Nephron (organoid): ENCODE measurements around the gene PHIP.

Experiments
- H3K27ac Mint-ChIP-seq, 3 experiments: 2 replicates each; pipeline ENCODE4 v1.8.0; 2020; ENCODE audit warnings: mixed read lengths in 3 of 3, mild to moderate bottlenecking in 2 of 3, moderate library complexity in 1 of 3
- H3K27me3 Mint-ChIP-seq: 2 replicates; pipeline ENCODE4 v1.8.0; 2021; ENCODE audit warnings: low read depth, mild to moderate bottlenecking, moderate library complexity, mixed read lengths
- H3K36me3 Mint-ChIP-seq: 2 replicates; pipeline ENCODE4 v1.8.0; 2020; ENCODE audit warnings: low read depth, mixed read lengths
- H3K4me1 Mint-ChIP-seq: 2 replicates; pipeline ENCODE4 v1.8.0; 2020; ENCODE audit warnings: mixed read lengths
- H3K4me3 Mint-ChIP-seq, 3 experiments: 2 replicates each; pipeline ENCODE4 v1.8.0; 2020; ENCODE audit warnings: mild to moderate bottlenecking in 3 of 3, mixed read lengths in 3 of 3, moderate library complexity in 2 of 3
- H3K9me3 Mint-ChIP-seq: 2 replicates; pipeline ENCODE4 v1.8.0; 2020; ENCODE audit warnings: mixed read lengths
- CTCF ChIP-seq, 3 experiments: fragments of 200-600 bp; sonication (generic); IDR thresholded peaks; one replicate each; pipeline ENCODE4 v1.5.0; 2021; ENCODE audit warnings: antibody characterized with exemption in 3 of 3; ENCODE audit not compliant: unreplicated experiment in 3 of 3

Gene PHIP

DNA sequence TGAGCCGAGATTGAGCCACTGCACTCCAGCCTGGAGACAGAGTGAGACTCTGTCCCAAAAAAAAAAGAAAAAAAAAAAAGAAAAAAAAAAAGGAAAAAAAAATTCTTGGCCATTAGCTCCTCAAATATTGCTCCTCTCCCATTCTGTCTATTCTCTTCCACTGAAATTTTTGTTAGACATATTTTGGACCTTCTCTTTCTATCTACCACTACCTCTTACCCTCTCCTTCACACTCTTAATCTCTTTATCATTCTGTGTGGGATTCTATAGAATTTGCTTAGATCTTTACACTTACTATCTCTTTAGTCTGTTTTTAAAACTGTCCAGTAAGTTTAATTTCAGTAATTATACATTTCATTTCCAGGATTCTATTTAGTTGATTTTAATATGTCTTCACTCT, 125.7 kb downstream of the PHIP start:
- TF ChIP-seq CTCF (IDR thresholded peaks at IDR 0.05; ENCODE audit: unreplicated experiment in 3 of 3), result no peak
- Mint-ChIP-seq H3K27ac (no peak overlapping the region), H3K27me3 (no peaks in the 10 kb centered on the region), H3K4me1 (no peaks in the 10 kb centered on the region), H3K9me3 (peaks cover 46% of the 10 kb centered on the region), H3K36me3 (peaks cover 93% of the 10 kb centered on the region), H3K4me3 (no peak overlapping the region)

- peaks cover 40% of the 10 kb centered on the region for H3K9me3 Mint-ChIP-seq
- TF ChIP-seq CTCF (IDR thresholded peaks at IDR 0.05; ENCODE audit: unreplicated experiment in 3 of 3), result no peak
- H3K36me3 Mint-ChIP-seq, result peaks cover 94% of the 10 kb centered on the region
- H3K4me1 Mint-ChIP-seq, result no peaks in the 10 kb centered on the region
- H3K27ac Mint-ChIP-seq, result no peak overlapping the region
- H3K27me3 Mint-ChIP-seq, result no peaks in the 10 kb centered on the region
- no peak overlapping the region for H3K4me3 Mint-ChIP-seq
These were observed 129.3 kb downstream of the PHIP start for GRCh38 chr6:78948785-78949184.

DNA sequence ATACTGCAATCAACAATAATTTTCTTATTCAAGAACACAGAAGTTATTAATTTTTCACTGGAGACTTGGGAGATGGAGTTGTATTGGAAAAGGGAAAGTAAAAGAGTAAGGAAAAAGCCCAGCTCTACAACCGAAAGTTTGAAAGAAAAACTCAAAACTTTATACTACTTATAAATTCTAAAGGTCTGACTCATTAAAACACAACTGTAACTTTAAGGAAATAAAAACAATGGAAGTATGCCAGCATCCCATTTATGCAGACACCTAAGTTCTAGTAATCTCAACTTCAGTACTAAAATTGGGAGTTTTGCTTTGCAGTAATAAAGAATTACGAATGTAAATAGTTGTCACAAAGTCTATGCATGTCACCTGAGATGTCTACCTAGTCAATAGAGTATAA, 130.1 kb downstream of the PHIP start:
- Mint-ChIP-seq H3K27me3 (no peaks in the 10 kb centered on the region), H3K4me3 (no peak overlapping the region), H3K27ac (no peak overlapping the region), H3K9me3 (peaks cover 33% of the 10 kb centered on the region), H3K4me1 (no peaks in the 10 kb centered on the region), H3K36me3 (peaks cover 93% of the 10 kb centered on the region)
- TF ChIP-seq CTCF (IDR thresholded peaks at IDR 0.05; ENCODE audit: unreplicated experiment in 3 of 3), result no peak

- Mint-ChIP-seq H3K9me3 (peaks cover 29% of the 10 kb centered on the region), H3K36me3 (peaks cover 90% of the 10 kb centered on the region), H3K27me3 (no peaks in the 10 kb centered on the region), H3K4me1 (no peaks in the 10 kb centered on the region), H3K27ac (no peak overlapping the region), H3K4me3 (no peak overlapping the region)
- no peak for TF ChIP-seq CTCF (IDR thresholded peaks at IDR 0.05; ENCODE audit: unreplicated experiment in 3 of 3)
These were observed 130.5 kb downstream of the PHIP start for GRCh38 chr6:78947529-78947928.

DNA sequence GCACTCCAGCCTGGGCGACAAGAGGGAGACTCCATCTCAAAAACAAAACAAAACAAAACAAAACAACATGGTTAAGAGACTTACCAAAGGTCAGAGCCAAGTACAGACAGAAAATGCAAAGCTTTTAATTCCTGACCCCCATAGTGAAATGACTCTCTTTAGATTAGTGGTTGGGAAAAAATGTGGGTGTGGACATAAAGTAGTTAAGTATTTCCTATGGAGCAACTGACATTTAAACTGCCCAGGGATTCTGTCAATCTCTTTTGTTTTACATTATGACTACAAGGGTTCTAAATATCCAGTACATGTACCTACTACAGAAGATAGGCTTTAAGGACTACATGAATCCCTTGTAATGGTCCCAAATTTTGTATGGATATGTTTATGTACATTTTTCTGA, 135.6 kb downstream of the PHIP start:
- Mint-ChIP-seq H3K27me3 (no peaks in the 10 kb centered on the region), H3K4me1 (no peaks in the 10 kb centered on the region), H3K4me3 (no peak overlapping the region), H3K36me3 (peaks cover 76% of the 10 kb centered on the region), H3K9me3 (no peaks in the 10 kb centered on the region), H3K27ac (no peak overlapping the region)
- TF ChIP-seq CTCF (IDR thresholded peaks at IDR 0.05; ENCODE audit: unreplicated experiment in 3 of 3), result no peak

GRCh38 chr6:78936515-78936914, 141.5 kb downstream of the PHIP start:
- Mint-ChIP-seq H3K27ac (no peak overlapping the region), H3K27me3 (no peaks in the 10 kb centered on the region), H3K36me3 (peaks cover 74% of the 10 kb centered on the region), H3K9me3 (peaks cover 15% of the 10 kb centered on the region), H3K4me1 (no peaks in the 10 kb centered on the region), H3K4me3 (no peak overlapping the region)
- no peak for TF ChIP-seq CTCF (IDR thresholded peaks at IDR 0.05; ENCODE audit: unreplicated experiment in 3 of 3)
